Activated T-cell treated with anti-CD3 and anti-CD28 coated beads, Interleukin-2, amount 50 U/mL, for 72 hours (primary cell): ENCODE results near the gene ADCY1. TPM values are rescaled to one million over a fixed set of nuclear protein-coding genes. Genes with fewer than 3 reads are reported as not detected.

Source experiments
- ATAC-seq, 2 donors: fragments of 150-1000 bp; cut with Tn5 transposase; replicated peaks in 1 of 2; 2 replicates each; pipeline ENCODE4 v1.10.0; 2021; ENCODE audit warnings: moderate library complexity in 2 of 2, mild to moderate bottlenecking in 1 of 2
- DNase-seq, 2 donors: peaks; one replicate each; pipeline ENCODE4 v3.0.0; 2021 to 2022; ENCODE audit warnings: mixed read lengths in 1 of 2
- H3K27ac Mint-ChIP-seq: one replicate; pipeline ENCODE4 v1.8.0; 2022; ENCODE audit warnings: mild to moderate bottlenecking, moderate library complexity, mixed read lengths
- H3K27me3 Mint-ChIP-seq: one replicate; pipeline ENCODE4 v1.8.0; 2022; ENCODE audit warnings: low read depth, mixed read lengths
- H3K36me3 Mint-ChIP-seq, 2 donors: one replicate each; pipeline ENCODE4 v1.8.0; 2022; ENCODE audit warnings: mixed read lengths in 2 of 2, mild to moderate bottlenecking in 1 of 2; ENCODE audit not compliant: insufficient read depth in 2 of 2
- H3K4me1 Mint-ChIP-seq: one replicate; pipeline ENCODE4 v1.8.0; 2022; ENCODE audit warnings: low read depth, mixed read lengths
- H3K4me3 Mint-ChIP-seq, 2 donors: one replicate each; pipeline ENCODE4 v1.8.0; 2022; ENCODE audit warnings: mild to moderate bottlenecking in 2 of 2, mixed read lengths in 2 of 2, moderate library complexity in 2 of 2
- H3K9me3 Mint-ChIP-seq, 2 donors: one replicate each; pipeline ENCODE4 v1.8.0; 2022; ENCODE audit warnings: mixed read lengths in 2 of 2
- total RNA-seq, 2 donors: library from RNA; stranded (reverse); gene quantifications; one replicate each; pipeline ENCODE4 v1.2.3, GENCODE V29; 2022

ADCY1 gene
- total RNA-seq, 2 donors from 2014 or later: 52.3 to 58.9 TPM

DNA sequence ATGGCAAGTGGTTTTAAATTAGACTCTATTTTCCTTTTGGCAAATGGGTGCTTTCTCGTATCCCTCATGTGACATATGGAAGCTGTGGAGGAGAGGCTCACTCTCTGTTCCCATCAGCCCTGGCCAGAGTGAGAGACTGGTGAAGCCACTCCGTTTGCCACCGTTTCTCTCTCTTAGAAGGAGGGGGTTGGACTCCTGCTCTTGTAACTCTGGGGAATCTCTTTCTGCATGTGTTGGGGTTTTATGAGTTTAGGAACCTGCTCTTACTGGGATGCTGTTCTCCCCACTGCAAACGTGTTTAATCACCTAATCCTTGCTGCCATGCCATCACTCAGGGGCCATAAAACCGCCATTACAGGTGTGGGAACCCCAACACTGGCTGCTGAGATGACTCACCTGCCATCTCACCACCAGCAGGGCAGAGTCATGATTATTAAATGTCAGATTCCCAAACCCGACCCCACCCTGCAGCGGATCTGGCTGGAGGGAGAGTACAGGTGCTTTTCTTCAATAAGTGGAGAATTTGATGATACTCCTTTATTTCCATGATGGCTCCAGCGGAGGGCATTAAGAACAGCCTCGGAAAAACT lies 103.2 kb downstream of the ADCY1 start:
- peaks cover 19% of the 10 kb centered on the region for H3K27me3 Mint-ChIP-seq
- H3K27ac Mint-ChIP-seq: no peak overlapping the region
- DNase-seq (no peak), ATAC-seq (no peak)
- H3K9me3 Mint-ChIP-seq: peaks cover 0 to 1% of the 10 kb centered on the region in 2 donors
- no peaks in the 10 kb centered on the region for H3K4me1 Mint-ChIP-seq
- H3K4me3 Mint-ChIP-seq: no peak overlapping the region
- H3K36me3 Mint-ChIP-seq: no peaks in the 10 kb centered on the region

DNA sequence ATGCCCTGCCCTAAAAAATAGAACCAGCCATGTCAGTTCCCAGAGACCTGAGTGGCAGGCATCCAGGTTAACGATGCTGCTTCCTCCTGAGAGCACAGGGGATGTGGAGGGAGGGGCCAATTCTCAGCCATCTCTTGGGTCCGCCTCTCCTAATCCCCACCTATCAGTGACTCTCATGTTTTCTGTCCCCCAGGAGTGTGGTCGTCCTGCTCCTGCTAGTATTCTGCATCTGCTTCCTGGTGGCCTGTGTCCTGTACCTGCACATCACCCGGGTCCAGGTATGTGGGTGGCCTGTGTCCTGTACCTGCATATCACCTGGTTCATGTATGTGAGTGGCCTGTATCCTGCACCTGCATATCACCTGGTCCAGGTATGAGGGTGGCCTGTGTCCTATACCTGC lies 105.3 kb downstream of the ADCY1 start:
- no peaks in the 10 kb centered on the region for H3K36me3 Mint-ChIP-seq
- no peak for ATAC-seq
- H3K27me3 Mint-ChIP-seq: peaks cover 16% of the 10 kb centered on the region
- no peaks in the 10 kb centered on the region for H3K9me3 Mint-ChIP-seq
- H3K4me1 Mint-ChIP-seq: no peaks in the 10 kb centered on the region
- no peak overlapping the region for H3K27ac Mint-ChIP-seq
- H3K4me3 Mint-ChIP-seq: no peak overlapping the region
- DNase-seq: no peak

DNA sequence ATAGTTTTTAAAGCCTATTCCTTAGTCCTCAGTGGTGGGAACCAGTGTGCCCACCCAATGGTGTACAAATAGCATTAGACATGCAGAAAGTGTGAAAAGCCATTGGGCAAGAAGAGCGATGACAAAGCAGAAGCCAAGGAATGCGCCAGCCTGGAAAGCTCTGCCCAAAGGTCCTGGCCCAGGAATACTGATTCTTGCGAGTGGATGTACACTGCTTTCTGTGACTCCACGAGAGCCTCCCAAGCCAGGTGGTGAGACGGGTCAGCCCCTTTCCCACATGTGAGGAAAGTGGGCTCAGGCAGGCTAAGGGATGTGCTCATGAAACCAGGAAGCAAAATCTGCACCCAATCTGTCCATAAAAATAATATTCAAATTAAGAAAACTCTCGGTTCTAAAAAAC lies 106.6 kb downstream of the ADCY1 start:
- no peaks in the 10 kb centered on the region for H3K9me3 Mint-ChIP-seq
- DNase-seq (no peak), ATAC-seq (no peak)
- no peaks in the 10 kb centered on the region for H3K36me3 Mint-ChIP-seq
- no peaks in the 10 kb centered on the region for H3K4me1 Mint-ChIP-seq
- no peak overlapping the region for H3K27ac Mint-ChIP-seq
- peaks cover 14% of the 10 kb centered on the region for H3K27me3 Mint-ChIP-seq
- no peak overlapping the region for H3K4me3 Mint-ChIP-seq

DNA sequence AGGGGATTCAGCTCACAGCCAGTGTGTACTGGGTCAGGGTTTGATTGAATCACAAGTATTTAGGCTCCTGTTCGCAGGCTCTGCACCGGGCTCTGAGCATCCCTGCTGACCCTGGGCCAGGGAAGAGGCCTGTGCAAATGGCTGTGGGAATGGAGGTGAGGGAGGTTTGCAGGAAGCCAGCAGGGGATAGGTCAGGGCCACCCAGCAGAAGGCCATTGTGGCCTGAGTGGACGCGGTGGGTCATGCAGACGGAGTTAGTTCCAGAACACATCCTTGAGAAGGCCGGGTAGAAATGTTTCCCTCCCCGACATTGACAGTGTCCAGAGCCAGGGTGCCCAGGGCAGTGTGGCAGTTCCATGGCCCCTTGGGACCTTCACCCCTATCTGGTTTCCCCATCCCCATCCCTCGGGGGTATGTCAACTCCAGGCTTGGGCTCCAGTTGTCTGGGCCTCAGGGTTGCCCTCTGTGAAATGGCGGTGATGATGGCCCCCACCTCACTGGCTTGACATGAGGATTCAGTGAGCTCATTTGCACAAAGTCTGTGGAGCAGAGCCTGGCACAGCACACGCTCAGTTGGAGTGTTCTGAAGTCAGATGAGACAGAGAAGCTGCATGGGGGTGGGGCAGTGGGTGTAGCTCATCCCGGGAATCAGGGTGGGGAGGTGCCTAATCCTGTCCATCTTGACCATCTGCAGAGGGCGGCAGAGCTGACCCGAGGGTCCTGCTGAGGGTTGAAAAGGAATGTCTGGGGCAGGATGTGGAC lies 107.6 kb downstream of the ADCY1 start:
- Mint-ChIP-seq H3K9me3 (no peaks in the 10 kb centered on the region), H3K4me1 (no peaks in the 10 kb centered on the region), H3K27ac (no peak overlapping the region), H3K36me3 (no peaks in the 10 kb centered on the region), H3K4me3 (no peak overlapping the region), H3K27me3 (peaks cover 8% of the 10 kb centered on the region)
- DNase-seq (no peak), ATAC-seq (no peak)

DNA sequence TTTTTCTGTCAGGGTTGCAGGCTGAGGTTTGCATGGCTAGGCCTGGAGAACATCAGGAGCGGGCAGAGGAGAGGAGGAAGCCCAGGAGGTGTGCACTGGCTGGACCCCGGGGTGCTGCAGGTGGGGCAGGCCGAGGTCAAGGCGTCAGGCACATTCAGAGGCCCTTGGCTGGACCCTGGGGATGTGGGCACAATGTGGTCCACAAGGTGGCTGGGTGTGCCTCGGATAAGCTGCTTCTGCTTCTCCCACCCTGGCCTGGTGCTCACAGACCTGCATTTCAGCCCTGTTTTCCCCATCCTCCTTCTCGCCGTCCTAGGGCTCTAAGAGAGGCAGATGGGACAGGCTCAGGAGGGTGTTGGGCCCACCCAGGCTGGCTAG lies 108.2 kb downstream of the ADCY1 start:
- peaks cover 8% of the 10 kb centered on the region for H3K27me3 Mint-ChIP-seq
- DNase-seq (no peak), ATAC-seq (no peak)
- no peak overlapping the region for H3K27ac Mint-ChIP-seq
- H3K9me3 Mint-ChIP-seq: no peaks in the 10 kb centered on the region
- H3K4me1 Mint-ChIP-seq: no peaks in the 10 kb centered on the region
- no peak overlapping the region for H3K4me3 Mint-ChIP-seq
- H3K36me3 Mint-ChIP-seq: no peaks in the 10 kb centered on the region

DNA sequence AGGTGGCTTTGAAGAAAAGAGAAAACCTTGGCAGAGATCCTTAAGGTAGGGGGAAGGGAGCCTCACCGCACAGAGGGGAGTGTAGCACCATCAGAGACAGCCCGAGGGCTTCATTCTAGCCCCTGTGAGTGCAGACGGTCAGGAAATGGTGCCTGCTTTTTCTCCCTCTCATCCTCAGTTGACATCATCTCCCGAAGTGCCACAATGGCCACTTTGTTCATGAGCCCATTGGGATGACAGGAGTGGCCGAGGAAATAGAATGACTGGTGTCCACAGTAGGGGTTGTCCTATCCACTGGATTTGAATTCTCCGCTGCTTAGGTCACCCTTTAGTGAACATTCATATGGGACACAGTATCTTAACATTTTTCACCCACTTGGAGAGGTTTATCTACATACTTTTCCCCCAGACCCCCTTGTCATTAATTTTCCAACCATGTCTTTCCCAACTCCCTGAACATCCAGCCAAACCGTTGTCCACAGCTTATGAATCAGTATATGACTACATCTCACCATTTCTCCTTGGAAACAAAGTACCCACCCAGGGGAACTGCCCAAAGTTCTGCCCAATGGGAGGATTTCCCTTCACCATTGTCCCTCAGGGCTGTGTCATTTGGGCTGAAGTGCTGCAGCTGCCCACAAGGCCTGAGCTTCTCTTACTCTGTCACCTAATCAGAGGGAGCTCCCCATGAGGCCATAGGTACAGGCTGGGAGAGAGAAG lies 108.8 kb downstream of the ADCY1 start:
- Mint-ChIP-seq H3K27me3 (peaks cover 8% of the 10 kb centered on the region), H3K9me3 (no peaks in the 10 kb centered on the region), H3K27ac (no peak overlapping the region), H3K36me3 (no peaks in the 10 kb centered on the region), H3K4me1 (no peaks in the 10 kb centered on the region), H3K4me3 (no peak overlapping the region)
- DNase-seq (no peak), ATAC-seq (no peak)

DNA sequence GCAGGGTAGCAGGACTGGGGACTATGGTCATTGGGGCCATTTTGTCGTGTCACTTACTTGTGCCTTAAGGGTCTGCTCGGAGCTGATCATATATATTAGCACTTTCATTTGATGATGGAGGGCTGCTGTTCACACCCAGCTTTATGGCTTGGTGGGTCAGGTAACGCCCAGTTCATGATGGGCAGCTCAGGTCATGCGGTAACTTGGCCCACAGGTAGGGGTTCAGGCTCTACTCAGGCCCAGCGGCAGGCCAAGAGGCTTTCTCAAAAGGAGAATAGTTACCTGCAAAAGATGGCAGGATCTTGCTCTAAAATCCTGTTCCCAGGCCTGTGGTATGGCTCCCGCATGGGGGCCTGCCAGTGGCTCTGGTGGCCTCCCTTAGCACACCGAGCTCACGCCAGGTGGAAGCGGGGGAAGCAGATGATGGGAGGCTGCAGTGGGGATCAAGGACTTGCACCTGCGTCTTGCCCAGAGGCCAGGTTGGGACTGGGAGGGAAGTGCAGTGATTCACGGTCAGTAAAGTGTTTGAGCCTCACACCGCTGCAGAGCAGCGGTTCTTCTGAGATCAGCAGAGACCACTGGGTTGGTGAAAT lies 109.5 kb downstream of the ADCY1 start:
- no peak overlapping the region for H3K27ac Mint-ChIP-seq
- peaks cover 8% of the 10 kb centered on the region for H3K27me3 Mint-ChIP-seq
- H3K4me3 Mint-ChIP-seq: no peak overlapping the region
- no peaks in the 10 kb centered on the region for H3K36me3 Mint-ChIP-seq
- ATAC-seq (no peak), DNase-seq (no peak)
- no peaks in the 10 kb centered on the region for H3K9me3 Mint-ChIP-seq
- H3K4me1 Mint-ChIP-seq: no peaks in the 10 kb centered on the region

DNA sequence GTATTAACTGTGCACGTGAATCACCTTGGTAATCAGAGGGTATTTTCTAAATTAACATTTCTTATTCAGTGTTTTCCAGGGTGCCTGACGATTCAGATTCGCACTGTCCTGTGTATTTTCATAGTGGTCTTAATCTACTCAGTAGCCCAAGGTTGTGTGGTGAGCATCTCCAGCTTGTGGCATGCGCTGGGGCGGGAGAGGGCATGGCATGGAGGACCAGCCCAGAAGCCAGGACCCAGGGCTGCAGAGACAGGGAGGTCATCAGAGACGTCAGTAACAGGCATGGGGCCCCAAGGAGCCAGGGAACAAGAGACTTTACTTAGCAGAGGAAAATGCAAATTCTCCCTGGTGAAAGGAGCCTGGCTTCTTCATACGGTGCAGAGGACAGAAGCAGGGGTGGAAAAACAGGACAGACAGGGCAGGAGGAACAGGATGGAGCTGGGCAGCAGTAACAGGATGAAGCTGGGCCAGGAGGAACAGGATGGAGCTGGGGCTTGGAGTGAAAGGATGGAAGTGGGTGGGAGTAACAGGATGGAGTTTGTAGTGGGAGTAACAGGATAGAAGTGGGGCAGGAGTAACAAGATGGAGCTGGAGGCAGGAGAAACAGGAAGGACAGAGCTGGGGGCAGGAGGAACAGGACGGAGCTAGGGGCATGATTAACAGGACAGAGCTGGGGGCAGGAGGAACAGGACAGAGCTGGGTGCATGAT lies 110.9 kb downstream of the ADCY1 start:
- H3K27ac Mint-ChIP-seq: no peak overlapping the region
- no peak for DNase-seq
- no peak for ATAC-seq
- H3K4me1 Mint-ChIP-seq: no peaks in the 10 kb centered on the region
- no peaks in the 10 kb centered on the region for H3K36me3 Mint-ChIP-seq
- no peak overlapping the region for H3K4me3 Mint-ChIP-seq
- H3K27me3 Mint-ChIP-seq: peaks cover 8% of the 10 kb centered on the region
- no peaks in the 10 kb centered on the region for H3K9me3 Mint-ChIP-seq

DNA sequence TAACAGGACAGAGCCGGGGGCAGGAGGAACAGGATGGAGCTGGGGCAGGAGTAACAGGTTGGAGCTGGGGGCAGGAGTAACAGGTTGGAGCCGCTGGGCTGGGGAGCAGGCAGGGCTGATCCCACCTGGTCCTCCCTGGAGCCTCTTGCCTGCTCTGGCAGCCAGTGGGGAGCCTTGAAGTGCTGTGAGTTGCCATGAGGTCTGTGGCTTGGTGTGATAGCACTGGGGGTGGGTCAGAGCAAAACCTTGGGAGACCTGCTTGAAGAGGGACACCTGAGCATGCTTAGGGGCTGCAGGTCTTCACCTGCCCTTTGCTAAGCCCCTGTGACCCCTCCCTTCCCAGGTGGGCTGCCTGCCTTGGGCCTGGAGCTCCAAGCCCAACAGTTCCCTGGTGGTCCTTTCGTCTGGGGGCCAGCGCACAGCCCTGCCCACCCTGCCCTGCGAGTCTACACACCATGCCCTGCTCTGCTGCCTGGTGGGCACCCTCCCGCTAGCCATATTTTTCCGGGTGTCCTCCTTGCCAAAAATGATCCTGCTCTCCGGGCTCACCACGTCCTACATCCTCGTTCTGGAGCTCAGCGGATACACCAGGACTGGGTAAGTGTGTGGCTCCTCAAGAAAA lies 111.6 kb downstream of the ADCY1 start:
- no peak for DNase-seq
- no peak for ATAC-seq
- no peak overlapping the region for H3K4me3 Mint-ChIP-seq

DNA sequence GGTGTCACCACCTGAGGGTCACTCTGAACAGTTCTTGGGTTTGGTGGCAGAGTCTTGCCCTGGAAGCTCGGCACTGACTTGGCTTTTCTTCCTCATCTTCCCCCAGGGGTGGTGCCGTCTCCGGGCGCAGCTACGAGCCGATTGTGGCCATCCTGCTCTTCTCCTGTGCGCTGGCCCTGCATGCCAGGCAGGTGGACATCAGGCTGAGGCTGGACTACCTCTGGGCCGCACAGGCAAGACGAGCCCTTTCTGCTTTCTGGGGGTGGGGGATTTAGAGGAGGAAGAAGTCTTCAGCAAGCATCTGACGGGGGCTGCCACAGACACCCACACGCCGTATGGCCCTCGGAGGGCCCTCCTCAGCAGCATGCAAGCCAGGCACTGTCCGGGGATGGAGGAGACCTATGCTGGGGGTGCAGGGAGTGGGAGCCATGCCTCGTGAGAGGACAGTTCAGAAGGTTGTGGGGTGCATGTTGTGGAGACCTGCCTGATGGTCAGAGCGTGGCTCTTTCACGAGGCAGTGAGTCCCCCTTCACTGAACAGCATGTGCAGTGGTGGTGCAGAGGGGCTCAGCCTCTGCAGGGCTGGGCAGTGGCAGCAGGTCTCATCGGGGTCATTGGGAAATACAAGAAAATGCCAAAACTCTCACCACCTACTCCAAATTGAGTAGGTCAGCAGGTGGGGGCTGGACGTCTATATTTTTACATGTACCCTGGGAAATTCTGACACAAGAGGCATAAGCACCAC lies 112.4 kb downstream of the ADCY1 start:
- Mint-ChIP-seq H3K9me3 (no peaks in the 10 kb centered on the region), H3K27me3 (no peaks in the 10 kb centered on the region)

More for the DNA sequence above, 111.6 kb downstream of the ADCY1 start:
- H3K36me3 Mint-ChIP-seq: no peaks in the 10 kb centered on the region
- peaks cover 6% of the 10 kb centered on the region for H3K27me3 Mint-ChIP-seq
- H3K4me1 Mint-ChIP-seq: no peaks in the 10 kb centered on the region
- H3K27ac Mint-ChIP-seq: no peak overlapping the region
- no peaks in the 10 kb centered on the region for H3K9me3 Mint-ChIP-seq

DNA sequence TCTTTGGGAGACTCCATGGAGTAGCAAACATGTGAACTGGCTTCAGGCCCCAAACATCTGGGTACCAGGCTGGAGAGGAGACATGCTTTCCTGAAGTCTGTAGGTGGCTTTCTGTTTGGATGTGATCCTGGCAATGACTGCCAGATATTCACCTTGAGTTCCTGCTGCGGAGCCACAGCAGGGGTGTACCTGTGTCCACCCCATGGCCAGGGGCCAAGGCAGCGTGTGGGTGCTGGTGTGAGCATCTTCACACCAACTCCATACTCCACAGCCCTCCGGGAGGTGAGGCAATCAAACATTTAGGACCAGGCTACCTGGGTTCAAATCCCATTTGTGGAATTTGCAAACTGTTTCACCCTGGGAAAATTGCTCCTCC lies 113.0 kb downstream of the ADCY1 start:
- no peaks in the 10 kb centered on the region for H3K27me3 Mint-ChIP-seq
- DNase-seq (no peak), ATAC-seq (no peak)
- H3K9me3 Mint-ChIP-seq: no peaks in the 10 kb centered on the region
- H3K36me3 Mint-ChIP-seq: no peaks in the 10 kb centered on the region
- H3K27ac Mint-ChIP-seq: no peak overlapping the region
- H3K4me3 Mint-ChIP-seq: no peak overlapping the region
- no peaks in the 10 kb centered on the region for H3K4me1 Mint-ChIP-seq

More for the DNA sequence above, 112.4 kb downstream of the ADCY1 start:
- Mint-ChIP-seq H3K4me3 (no peak overlapping the region), H3K4me1 (no peaks in the 10 kb centered on the region), H3K27ac (no peak overlapping the region), H3K36me3 (no peaks in the 10 kb centered on the region)
- DNase-seq (no peak), ATAC-seq (no peak)

DNA sequence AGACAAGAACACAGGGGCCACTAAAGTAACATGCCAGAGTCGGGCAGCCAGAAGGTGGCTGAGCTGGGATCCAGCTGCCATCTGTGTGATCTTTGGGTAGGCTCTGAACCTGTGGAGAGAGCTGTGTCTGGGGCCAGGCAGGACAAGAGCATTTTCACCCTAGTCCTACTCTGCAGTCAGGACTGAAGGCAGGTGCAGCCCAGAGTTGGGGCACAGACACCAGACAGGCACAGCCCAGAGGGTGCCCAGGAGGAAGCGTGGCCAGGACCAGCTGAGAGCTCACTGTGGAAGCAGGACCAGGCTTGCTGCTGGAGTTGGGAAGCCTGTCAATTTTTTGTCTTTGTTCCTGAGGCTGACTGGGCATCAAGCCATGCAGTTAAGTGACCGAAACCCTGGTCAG lies 113.6 kb downstream of the ADCY1 start:
- Mint-ChIP-seq H3K27ac (no peak overlapping the region), H3K4me1 (no peaks in the 10 kb centered on the region), H3K27me3 (no peaks in the 10 kb centered on the region), H3K36me3 (no peaks in the 10 kb centered on the region), H3K4me3 (no peak overlapping the region), H3K9me3 (no peaks in the 10 kb centered on the region)
- DNase-seq (no peak), ATAC-seq (no peak)
